ENCODE measurements around the gene NTM.

GRCh38 chr11:131889760-131890581 lies 519.6 kb downstream of the NTM start:
- TF ChIP-seq, protein P1, sequence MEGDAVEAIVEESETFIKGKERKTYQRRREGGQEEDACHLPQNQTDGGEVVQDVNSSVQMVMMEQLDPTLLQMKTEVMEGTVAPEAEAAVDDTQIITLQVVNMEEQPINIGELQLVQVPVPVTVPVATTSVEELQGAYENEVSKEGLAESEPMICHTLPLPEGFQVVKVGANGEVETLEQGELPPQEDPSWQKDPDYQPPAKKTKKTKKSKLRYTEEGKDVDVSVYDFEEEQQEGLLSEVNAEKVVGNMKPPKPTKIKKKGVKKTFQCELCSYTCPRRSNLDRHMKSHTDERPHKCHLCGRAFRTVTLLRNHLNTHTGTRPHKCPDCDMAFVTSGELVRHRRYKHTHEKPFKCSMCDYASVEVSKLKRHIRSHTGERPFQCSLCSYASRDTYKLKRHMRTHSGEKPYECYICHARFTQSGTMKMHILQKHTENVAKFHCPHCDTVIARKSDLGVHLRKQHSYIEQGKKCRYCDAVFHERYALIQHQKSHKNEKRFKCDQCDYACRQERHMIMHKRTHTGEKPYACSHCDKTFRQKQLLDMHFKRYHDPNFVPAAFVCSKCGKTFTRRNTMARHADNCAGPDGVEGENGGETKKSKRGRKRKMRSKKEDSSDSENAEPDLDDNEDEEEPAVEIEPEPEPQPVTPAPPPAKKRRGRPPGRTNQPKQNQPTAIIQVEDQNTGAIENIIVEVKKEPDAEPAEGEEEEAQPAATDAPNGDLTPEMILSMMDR (IDR thresholded peaks at IDR 0.05): no peak
- no peak for TF ChIP-seq POLR2A (IDR thresholded peaks at IDR 0.05)

Measured in Peyer's patch (tissue), 4 donors.